ENCODE data around the gene CDK19.
"Not testable (repeated sequence)": the region's sequence is repeated elsewhere in the genome, so short reads cannot be mapped to it uniquely, and the experiment has no call there.

CDK19 gene

DNA sequence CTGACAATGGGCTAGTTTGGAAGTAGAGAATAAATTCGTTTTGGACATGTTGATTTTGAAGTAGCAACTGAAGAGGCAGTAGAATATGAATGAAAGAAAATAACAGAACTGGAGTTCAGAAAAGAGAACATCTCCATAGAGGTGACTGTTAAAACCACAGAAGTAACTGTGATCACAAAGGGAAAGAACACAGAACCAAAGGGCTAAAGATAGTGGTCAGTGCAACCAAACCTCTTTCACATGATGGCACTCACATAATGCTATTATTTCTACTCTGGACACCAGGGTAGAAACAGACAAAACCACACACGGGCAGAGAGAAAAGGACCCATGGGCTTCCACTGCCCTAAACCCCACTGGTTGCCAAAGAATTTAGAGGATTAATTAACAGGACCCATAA lies 58.5 kb downstream of the CDK19 start:
- DNase-seq (ENCODE audit: low read depth), result no peak

GRCh38 chr6:110755411-110755834 lies 59.8 kb downstream of the CDK19 start:
- no peak for DNase-seq (ENCODE audit: low read depth)

- DNase-seq (ENCODE audit: low read depth), result not testable (repeated sequence)
Observed at GRCh38 chr6:110753936-110754668, 61.2 kb downstream of the CDK19 start.

DNA sequence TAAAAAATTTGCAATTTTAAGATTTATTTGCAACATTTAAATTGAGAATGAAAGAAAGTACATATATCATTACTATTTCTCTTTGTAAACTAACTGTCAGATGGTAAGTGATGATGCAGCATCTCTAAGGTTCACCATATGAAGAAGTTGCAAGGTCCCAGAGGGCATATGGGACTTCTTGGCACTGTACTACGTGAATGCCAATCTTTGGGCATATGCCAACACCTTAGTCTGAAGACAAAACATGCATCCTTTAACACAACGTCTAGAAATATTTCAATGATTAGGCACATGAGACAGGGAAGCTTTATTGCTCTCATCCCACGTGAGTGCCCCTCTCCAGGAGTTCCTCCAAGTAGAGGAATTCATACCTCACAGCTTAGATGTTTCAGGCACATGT lies 66.8 kb downstream of the CDK19 start:
- DNase-seq (ENCODE audit: low read depth), result no peak

DNA sequence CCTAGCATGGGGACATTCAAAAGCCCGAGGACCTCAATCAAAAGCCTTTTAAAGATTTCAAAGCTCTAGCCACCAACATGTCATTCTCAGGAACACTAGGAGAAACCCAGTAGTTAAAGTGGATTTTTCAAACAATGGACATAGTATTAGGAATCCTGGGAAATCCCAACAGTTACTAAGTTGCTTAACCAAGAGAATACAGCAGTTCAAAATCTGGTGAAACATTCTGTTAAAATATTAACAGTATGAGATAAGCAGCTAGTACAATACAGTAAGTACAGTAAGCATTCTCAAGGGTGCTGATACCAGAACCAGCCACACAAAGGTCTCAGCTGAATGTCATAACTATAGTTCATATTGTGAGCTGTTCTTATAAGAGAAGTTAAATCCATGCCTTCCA lies 68.6 kb downstream of the CDK19 start:
- no peak for DNase-seq (ENCODE audit: low read depth)

DNA sequence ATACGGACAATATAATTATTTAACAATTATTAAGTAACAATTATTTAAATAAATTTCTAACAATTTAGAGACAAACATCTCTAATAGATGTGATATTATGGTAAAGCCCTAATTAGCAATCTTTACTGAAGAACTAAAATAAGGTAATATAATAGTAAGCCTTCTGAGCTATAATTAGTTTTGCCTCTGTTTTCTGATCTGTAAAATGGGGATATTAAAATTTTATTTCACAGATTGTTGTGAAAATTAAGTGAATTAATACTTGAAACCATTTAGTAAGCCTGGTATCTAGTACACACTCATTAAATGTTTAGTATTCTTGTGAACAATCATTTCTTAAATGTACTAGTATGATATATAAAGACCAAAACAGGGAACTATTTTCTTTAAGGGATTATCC lies 70.3 kb downstream of the CDK19 start:
- no peak for DNase-seq (ENCODE audit: low read depth)

GRCh38 chr6:110742552-110742951 lies 72.7 kb downstream of the CDK19 start:
- DNase-seq (ENCODE audit: low read depth), result not testable (repeated sequence)

- DNase-seq (ENCODE audit: low read depth), result no peak
Observed at GRCh38 chr6:110741517-110741916, 73.8 kb downstream of the CDK19 start.

- no peak for DNase-seq (ENCODE audit: low read depth)
Observed at GRCh38 chr6:110738899-110739365, 76.3 kb downstream of the CDK19 start.

DNA sequence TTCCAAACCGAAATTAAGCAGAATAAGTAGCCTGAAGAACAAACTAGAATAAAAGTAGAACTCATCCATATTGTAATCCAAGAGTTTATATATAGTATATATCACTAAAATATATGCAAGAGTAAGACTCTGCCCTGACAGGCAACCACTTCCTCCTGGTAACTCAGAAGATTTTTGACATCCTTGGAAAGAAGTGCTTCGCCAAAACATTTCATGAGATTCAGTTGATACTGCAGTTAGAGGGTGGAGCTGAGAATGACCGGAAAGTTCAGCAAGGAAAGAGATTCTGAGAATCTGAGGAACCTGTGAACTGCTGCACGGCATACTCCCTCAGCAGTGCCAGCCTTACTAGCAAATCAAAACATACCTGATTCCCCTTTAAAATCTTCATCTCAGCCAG lies 79.6 kb downstream of the CDK19 start:
- no peak for DNase-seq (ENCODE audit: low read depth)

DNA sequence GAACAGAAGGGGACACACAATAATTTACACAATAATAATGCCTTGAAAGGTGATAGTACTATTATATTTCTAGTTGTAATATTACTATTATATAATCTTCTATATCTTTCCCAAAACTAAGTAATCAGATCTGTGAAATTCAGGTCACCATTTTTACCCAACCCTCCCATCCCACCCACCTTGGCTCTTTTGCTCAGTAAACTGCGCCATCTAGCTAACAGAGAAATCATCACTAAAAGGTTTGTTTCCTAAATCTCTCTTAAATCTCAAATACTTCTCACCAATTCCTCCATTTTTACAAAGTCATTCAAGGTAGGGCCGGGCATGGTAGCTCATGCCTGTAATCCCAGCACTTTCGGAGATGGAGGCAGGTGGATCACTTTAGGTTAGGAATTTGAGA lies 83.4 kb downstream of the CDK19 start:
- DNase-seq (ENCODE audit: low read depth), result no peak

- DNase-seq (ENCODE audit: low read depth), result no peak
Observed at GRCh38 chr6:110731196-110731595, 84.1 kb downstream of the CDK19 start.

- no peak for DNase-seq (ENCODE audit: low read depth)
Observed at GRCh38 chr6:110728501-110728900, 86.8 kb downstream of the CDK19 start.

DNA sequence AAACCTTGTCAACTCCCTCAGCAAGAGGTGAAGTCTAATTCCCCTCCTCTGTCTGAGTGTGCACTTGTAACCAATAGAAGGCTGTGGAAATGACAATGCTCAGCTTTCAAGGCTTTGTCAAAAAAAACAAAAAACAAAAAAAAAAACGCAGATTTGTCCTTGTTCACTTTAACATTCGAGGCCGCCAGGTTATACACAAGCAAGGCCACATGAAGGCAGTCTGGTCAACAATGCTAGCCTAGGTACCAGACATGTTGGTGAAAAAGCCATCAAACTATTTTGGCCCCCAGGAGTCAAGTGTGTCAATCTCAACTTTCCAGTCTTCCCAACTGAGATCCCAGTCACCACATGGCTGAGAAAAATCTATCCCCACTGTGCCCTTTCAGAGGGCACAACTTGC lies 92.3 kb downstream of the CDK19 start:
- no peak for DNase-seq (ENCODE audit: low read depth)

DNA sequence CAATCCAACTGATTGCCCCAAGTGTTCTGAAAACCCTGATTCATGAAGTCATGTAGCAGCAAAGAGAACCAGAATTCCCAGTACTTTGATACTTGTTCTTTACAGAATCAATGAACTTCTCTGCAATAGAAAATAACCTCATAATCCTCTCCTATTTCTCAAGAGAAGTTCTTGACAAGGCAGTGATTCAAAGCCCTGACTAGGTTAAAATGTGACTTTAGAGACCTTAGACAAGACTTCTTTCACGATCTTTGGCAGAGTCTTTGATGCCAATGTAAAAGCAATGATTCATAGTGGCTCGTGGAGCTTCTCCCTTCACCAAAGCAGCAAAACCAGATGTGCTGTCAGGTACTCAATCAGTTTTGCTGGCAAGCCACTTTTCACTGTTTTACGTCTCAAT lies 95.2 kb downstream of the CDK19 start:
- DNase-seq (ENCODE audit: low read depth), result no peak

- DNase-seq (ENCODE audit: low read depth), result not testable (repeated sequence)
Observed at GRCh38 chr6:110719601-110720000, 95.7 kb downstream of the CDK19 start.

GRCh38 chr6:110714143-110714542 lies 101.1 kb downstream of the CDK19 start:
- no peak for DNase-seq (ENCODE audit: low read depth)

DNA sequence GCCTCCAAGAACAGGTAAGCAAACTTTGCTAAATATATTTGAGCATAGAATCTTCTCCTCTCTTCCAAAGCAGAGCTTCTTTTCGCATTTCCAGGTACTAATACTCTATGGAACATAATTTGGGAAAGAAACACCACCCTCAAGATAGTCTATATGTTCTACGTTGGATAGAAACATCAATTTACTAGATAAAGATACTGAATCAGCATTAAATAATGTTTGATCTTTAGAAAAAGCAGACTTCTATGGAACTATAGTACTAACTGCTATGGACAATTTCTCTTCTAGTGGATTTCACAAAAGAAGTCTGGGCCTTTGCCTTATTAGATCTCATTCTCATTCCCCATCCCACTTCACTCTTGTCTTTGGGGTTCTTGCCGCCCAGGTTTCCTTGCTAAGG lies 103.0 kb downstream of the CDK19 start:
- DNase-seq (ENCODE audit: low read depth), result no peak

- DNase-seq (ENCODE audit: low read depth), result no peak
Observed at GRCh38 chr6:110710115-110710514, 105.2 kb downstream of the CDK19 start.

DNA sequence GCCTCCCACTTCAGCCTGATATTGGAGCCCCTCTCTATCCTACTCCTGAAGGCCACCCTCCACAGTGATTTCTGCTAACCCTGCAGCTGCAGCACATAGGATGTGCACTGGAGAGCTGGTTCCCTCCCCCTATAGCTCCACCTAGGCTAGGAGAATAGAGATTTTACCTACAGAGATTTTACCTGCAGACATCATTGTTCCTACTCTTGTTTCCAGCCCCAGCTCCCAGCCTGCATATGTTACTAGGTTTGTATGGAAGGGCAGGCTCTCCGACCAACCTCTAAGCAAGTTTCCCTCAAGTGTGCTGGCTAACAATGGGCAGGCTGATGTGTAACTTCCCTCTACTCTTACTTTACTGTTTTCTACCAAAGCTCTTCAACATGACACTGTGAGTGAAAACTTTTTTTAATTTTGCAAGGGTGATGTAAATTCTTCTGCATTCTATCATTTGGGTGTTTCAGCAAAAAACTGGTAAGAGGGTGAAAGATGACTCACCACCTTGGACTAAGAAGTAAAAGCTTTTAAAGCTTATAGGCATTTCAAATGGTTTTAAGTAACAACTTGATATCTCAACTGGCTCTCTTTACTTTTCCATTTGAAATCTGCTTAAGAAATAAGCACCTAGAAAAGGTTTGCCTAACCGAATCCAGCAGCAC lies 106.8 kb downstream of the CDK19 start:
- no peak for DNase-seq (ENCODE audit: low read depth)

DNA sequence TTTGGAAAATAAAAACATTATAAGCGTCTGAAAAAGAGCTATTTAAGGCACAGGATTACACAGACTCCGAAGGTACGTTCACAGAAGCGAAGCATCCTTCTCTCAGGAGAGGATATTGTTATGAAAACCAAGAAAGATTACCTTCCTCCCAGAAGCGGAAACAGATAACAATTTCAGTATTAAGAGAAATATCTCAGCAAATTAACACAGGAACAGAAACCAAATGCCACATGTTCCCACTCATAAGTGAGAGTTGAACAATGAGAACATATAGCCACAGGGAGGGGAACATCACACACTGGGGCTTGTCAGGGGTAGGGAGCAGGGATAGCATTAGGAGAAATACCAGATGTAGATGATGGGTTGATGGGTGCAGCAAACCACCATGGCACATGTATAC lies 109.7 kb downstream of the CDK19 start:
- no peak for DNase-seq (ENCODE audit: low read depth)

- no peak for DNase-seq (ENCODE audit: low read depth)
Observed at GRCh38 chr6:110703906-110704594, 111.2 kb downstream of the CDK19 start.

Data from activated T-helper 9 cell treated with anti-CD3 and anti-CD28 coated beads, Interleukin-2, amount 50 U/mL, for 16 hours (primary cell).